Measurements from ENCODE around the gene MOB4.

MOB4 gene

GRCh38 chr2:197597166-197597565, 81.3 kb downstream of the MOB4 start:
- DNase-seq, result no peak

DNA sequence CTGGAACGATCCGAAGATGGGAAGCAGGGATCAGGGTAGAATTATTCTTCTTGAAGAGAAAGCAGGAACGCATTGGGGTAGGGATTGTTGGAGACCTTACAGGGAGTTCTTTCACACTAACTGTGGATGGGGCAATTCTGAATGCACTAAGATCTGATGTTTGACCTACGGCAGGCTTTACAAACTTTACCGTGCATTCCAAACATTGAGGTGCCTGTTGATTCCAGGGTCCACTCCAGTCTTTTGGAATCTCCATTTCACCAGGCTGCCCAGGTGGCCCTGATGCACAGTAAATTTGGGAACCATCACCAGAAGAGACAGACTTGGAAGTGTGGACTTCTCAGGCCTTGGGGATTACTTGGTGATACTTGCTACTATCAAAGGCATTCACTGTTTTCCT, 82.6 kb downstream of the MOB4 start:
- no peak for DNase-seq

GRCh38 chr2:197599285-197599965, 83.6 kb downstream of the MOB4 start:
- DNase-seq, result no peak

- no peak for DNase-seq
Observed at GRCh38 chr2:197600306-197600705, 84.4 kb downstream of the MOB4 start.

- no peak for DNase-seq
Observed at GRCh38 chr2:197601726-197602125, 85.9 kb downstream of the MOB4 start.
